K562 (cell line): ENCODE results near the gene CTCFL. TPM values are rescaled to one million over a fixed set of nuclear protein-coding genes. Genes with fewer than 3 reads are reported as not detected.

Source experiments
- ATAC-seq: fragments of 200-7000 bp; cut with Tn5 transposase; 3 replicates; pipeline ENCODE4 v1.9.1; 2020; ENCODE audit warnings: moderate library complexity
- BruUV-seq: library from RNA; stranded (reverse); fragments of 400-500 nt; replicated peaks from 2 replicates; lab custom pipeline; 2021; lab: Mats Ljungman, UMichigan
- CTCF ChIA-PET: fragments of 300-600 bp; formaldehyde crosslinking; extraction: SDS; loops from one replicate; lab custom pipeline; 2021; ENCODE audit warnings: low intra/inter-chr PET ratio; lab: Yijun Ruan, JAX
- POLR2A ChIA-PET: fragments of 300-600, 350-650 bp; sonication (Branson Sonifier 250); formaldehyde crosslinking; extraction: SDS; loops from one replicate; lab custom pipeline; 2021; ENCODE audit warnings: antibody characterized with exemption, inconsistent platforms; lab: Yijun Ruan, JAX
- DNase-seq, 4 experiments: peaks; one replicate each; pipeline versions ENCODE4 v3.0.0 to v3.0.0-alpha.2; 2011 to 2018; ENCODE audit warnings: low spot score in 3 of 4, mixed read lengths in 3 of 4; ENCODE audit errors: extremely low read depth in 1 of 4
- FAIRE-seq: peaks from 2 replicates; lab custom pipeline; 2011; peaks lifted over from hg19 to GRCh38; lab: Jason Lieb, UNC
- H2AFZ ChIP-seq: 2 replicates; pipeline ENCODE4 v1.6.0; 2011; ENCODE audit warnings: low read depth, low read length, control low read depth, inconsistent platforms
- H3K27ac ChIP-seq: fragments of 200-600 bp; 3 replicates; pipeline ENCODE4 v1.8.0; 2011; ENCODE audit warnings: low read depth, mild to moderate bottlenecking, control low read depth, inconsistent platforms, low read length, moderate library complexity, mixed read lengths; ENCODE audit errors: extremely low read depth
- H3K27me3 ChIP-seq, 2 experiments: fragments of 300-600 bp in 1 of 2; 2 replicates in 1 of 2; 3 replicates in 1 of 2; pipeline versions ENCODE4 v1.6.0 to v1.8.0; 2011; ENCODE audit warnings: inconsistent platforms in 2 of 2, low read length in 2 of 2, mild to moderate bottlenecking in 1 of 2, mixed read lengths in 1 of 2, moderate library complexity in 1 of 2; ENCODE audit not compliant: control insufficient read depth in 2 of 2, insufficient read depth in 2 of 2
- H3K36me3 ChIP-seq: fragments of 300-600 bp; 3 replicates; pipeline ENCODE4 v1.8.0; 2011; ENCODE audit warnings: mild to moderate bottlenecking, low read length, inconsistent platforms; ENCODE audit not compliant: control insufficient read depth, insufficient read depth
- H3K4me1 ChIP-seq, 2 experiments: fragments of 200-600 bp in 1 of 2; replicated peaks in 1 of 2; 2 replicates in 1 of 2; 3 replicates in 1 of 2; pipeline versions ENCODE4 v1.5.1 to v1.8.0; 2011; ENCODE audit warnings: inconsistent platforms in 2 of 2, low read length in 2 of 2, mild to moderate bottlenecking in 1 of 2, mixed read lengths in 1 of 2, moderate library complexity in 1 of 2; ENCODE audit not compliant: control insufficient read depth in 2 of 2, insufficient read depth in 2 of 2
- H3K4me2 ChIP-seq: 2 replicates; pipeline ENCODE4 v1.6.1; 2011; ENCODE audit warnings: low read length, control low read depth, inconsistent platforms, mixed read lengths; ENCODE audit not compliant: insufficient read depth
- H3K4me3 ChIP-seq: fragments of 200-600 bp; sonication (generic), shearing (Covaris generic); 2 replicates; pipeline ENCODE4 v1.5.1; 2016; ENCODE audit warnings: control low read depth, inconsistent platforms
- H3K79me2 ChIP-seq: fragments of 200-600 bp; 3 replicates; pipeline ENCODE4 v1.8.0; 2011; ENCODE audit warnings: low read length, inconsistent platforms; ENCODE audit not compliant: control insufficient read depth, insufficient read depth
- H3K9ac ChIP-seq, 2 experiments: 2 replicates each; pipeline versions ENCODE4 v1.6.0 to v1.6.1; 2011; ENCODE audit warnings: low read depth in 2 of 2, low read length in 2 of 2, control low read depth in 1 of 2, inconsistent platforms in 1 of 2, mild to moderate bottlenecking in 1 of 2, mixed read lengths in 1 of 2; ENCODE audit not compliant: insufficient read depth in 1 of 2
- H3K9me1 ChIP-seq: one replicate; pipeline ENCODE4 v1.6.0; 2011; ENCODE audit warnings: inconsistent platforms, mild to moderate bottlenecking, low read length, moderate library complexity; ENCODE audit not compliant: control insufficient read depth, insufficient read depth
- H3K9me3 ChIP-seq: replicated peaks from 2 replicates; pipeline ENCODE4 v1.5.1; 2011; ENCODE audit warnings: low read depth, low read length, inconsistent platforms; ENCODE audit not compliant: control insufficient read depth, insufficient read depth
- H4K20me1 ChIP-seq: replicated peaks from 2 replicates; pipeline ENCODE4 v1.6.1; 2011; ENCODE audit warnings: low read length, inconsistent platforms, mixed read lengths; ENCODE audit not compliant: control insufficient read depth, insufficient read depth
- CREB1 ChIP-seq, 2 experiments: sonication (generic) in 1 of 2; formaldehyde crosslinking in 1 of 2; IDR thresholded peaks; 2 replicates each; pipeline versions ENCODE4 v1.6.1 to v1.8.0; 2012 to 2022; ENCODE audit warnings: inconsistent platforms in 1 of 2, mild to moderate bottlenecking in 1 of 2, missing genetic modification reagents in 1 of 2, moderate library complexity in 1 of 2
- GTF2E2 ChIP-seq: fragments of 200-800 bp; sonication (Bioruptor generic); IDR thresholded peaks from 2 replicates; pipeline ENCODE4 v1.6.1; 2016; ENCODE audit warnings: missing genetic modification characterization, missing compliant biosample characterization
- KAT2B ChIP-seq: IDR thresholded peaks from one replicate; pipeline ENCODE4 v1.6.1; 2012; ENCODE audit warnings: low read depth, mild to moderate bottlenecking, control low read depth, inconsistent platforms, low read length, moderate library complexity
- MCM7 ChIP-seq, 2 experiments: fragments of 450-650 bp; IDR thresholded peaks; 2 replicates each; pipeline ENCODE4 v1.6.1; 2016 to 2018
- PHB2 ChIP-seq: fragments of 450-650 bp; IDR thresholded peaks from 2 replicates; pipeline ENCODE4 v1.6.1; 2017; ENCODE audit warnings: low read depth
- SRSF7 ChIP-seq: fragments of 200-400 bp; formaldehyde crosslinking; optimal IDR thresholded peaks from 2 replicates; pipeline ENCODE3; 2017; ENCODE audit warnings: mild to moderate bottlenecking, low read depth, low read length
- TBP ChIP-seq: optimal IDR thresholded peaks from 2 replicates; pipeline ENCODE3; 2011; ENCODE audit warnings: low read depth, low read length, improper control_type of control experiment
- ZNF253 ChIP-seq: fragments of 250-450 bp; sonication (Bioruptor Pico); conservative IDR thresholded peaks from 2 replicates; pipeline ENCODE4 v1.6.1; 2021; ENCODE audit warnings: mild to moderate bottlenecking
- ZNF583 ChIP-seq: fragments of 250-450 bp; sonication (Bioruptor Pico); IDR thresholded peaks from 2 replicates; pipeline ENCODE4 v1.4.0; 2020
- WGBS: fragments of 100-300 bp; shearing (Covaris generic); methylation state at CpG from one replicate; pipeline ENCODE4 v1.1.6; 2016; ENCODE audit warnings: low coverage, mixed read lengths; ENCODE audit not compliant: insufficient coverage; ENCODE audit errors: missing lambda C conversion rate; 5-methylcytosine and 5-hydroxymethylcytosine counted together
- in situ Hi-C: fragments of 300-500 bp; cut with MboI; formaldehyde crosslinking; loops from 4 replicates; pipeline ENCODE4 v1.15.0; 2018; ENCODE audit warnings: inconsistent platforms, mixed read lengths
- intact Hi-C: fragments of 100-400 bp; cut with micrococcal nuclease; formaldehyde crosslinking; loops from 2 replicates; pipeline ENCODE4 v1.14.2; 2022
- polyA plus RNA-seq, 8 experiments: library from polyadenylated mRNA; depleted of rRNA in 4 of 8; stranded (reverse) in 5 of 8; unstranded in 3 of 8; fragments of >200 nt; fragmentation: Nextera tagmentation in 2 of 8; fragmentation: Illumina TruSeq in 1 of 8; extraction: Ambion mirVana in 2 of 8; extraction: Trizol in 1 of 8; gene quantifications; 2 replicates each; pipeline versions ENCODE4 v1.2.1 to v1.2.3, GENCODE V29; 2011 to 2014; ENCODE audit warnings: inconsistent platforms in 1 of 8, missing spikeins in 1 of 8
- total RNA-seq, 7 experiments: library from RNA; depleted of rRNA in 6 of 7; stranded (reverse); fragments of >200 nt in 6 of 7; fragmentation: Illumina TruSeq in 2 of 7; extraction: Trizol in 2 of 7; gene quantifications; 2 replicates each; pipeline versions ENCODE4 v1.2.1 to v1.2.3, GENCODE V29; 2011 to 2021; ENCODE audit warnings: low replicate concordance in 1 of 7
- TF ChIP-seq, protein P1 (sequence below): fragments of 450-650 bp; conservative IDR thresholded peaks from 2 replicates; pipeline ENCODE4 v1.6.1; 2016; ENCODE audit warnings: missing genetic modification characterization, low read depth, mild to moderate bottlenecking, control low read depth, missing compliant biosample characterization
- TF ChIP-seq, protein P2 (sequence below): fragments of 250-450 bp; sonication (Bioruptor Pico); IDR thresholded peaks from 2 replicates; pipeline ENCODE4 v1.4.0; 2020; ENCODE audit warnings: borderline replicate concordance

Gene CTCFL
- total and polyA plus RNA-seq, 9 of the 15 experiments (the other 6 are each of a cell fraction or from before 2014, with no cell fraction given) = 42.4 to 188 (median 111) TPM

DNA sequence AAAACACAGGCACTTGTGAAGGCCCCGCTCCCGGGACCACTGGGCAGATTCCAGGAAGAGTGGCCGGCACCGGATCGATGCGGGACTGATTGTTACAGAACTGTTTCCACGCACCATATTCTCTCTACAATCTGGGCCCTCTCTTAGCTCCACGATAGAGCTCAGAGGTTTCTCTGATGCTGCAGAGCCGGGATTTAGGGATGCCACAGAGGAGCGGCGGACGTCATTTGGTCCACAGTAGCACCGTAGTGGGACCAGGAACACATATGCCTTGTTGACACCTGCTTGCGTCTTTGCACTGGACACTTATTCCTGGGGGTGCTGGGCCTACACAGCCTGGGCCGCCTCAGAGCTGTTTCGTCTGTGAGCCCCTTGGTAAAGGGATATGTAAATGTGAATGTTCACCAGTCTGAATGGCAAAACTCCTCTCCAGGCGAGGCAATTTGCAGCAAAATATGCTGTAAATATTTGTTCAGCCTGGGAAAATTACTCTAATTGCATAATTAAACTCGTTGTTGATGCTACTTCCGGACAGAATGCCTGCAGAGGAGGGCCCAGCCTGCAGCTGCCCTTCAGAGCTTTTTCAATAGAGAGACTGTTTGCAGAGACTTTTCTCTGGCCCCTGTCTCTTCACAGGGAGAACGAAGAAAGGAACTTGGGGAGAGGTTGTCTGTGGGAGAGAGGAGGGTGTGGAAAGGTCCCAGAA is 45.4 kb upstream of the CTCFL start:
- Histone ChIP-seq H3K4me3 (no peak overlapping the region), H3K9me3 (no peaks in the 10 kb centered on the region), H3K9ac (no peak overlapping the region), H3K4me2 (no peak overlapping the region), H3K9me1 (no peaks in the 10 kb centered on the region), H4K20me1 (no peaks in the 10 kb centered on the region), H3K4me1 (peaks cover 4 to 9% of the 10 kb centered on the region in 2 experiments; a peak in 3 of 5 replicates), H2AFZ (no peak overlapping the region), H3K27me3 (peaks cover 5 to 18% of the 10 kb centered on the region in 2 experiments; a peak in 3 of 5 replicates), H3K79me2 (no peaks in the 10 kb centered on the region), H3K27ac (no peak overlapping the region), H3K36me3 (no peaks in the 10 kb centered on the region)
- ChIA-PET CTCF (no interaction called here), POLR2A (interaction anchor here (0.7 to 1.6 kb wide), 3 partner anchors 10 to 201 kb away, joined by 3 to 8 read pairs (median 3); partner anchors contain the start of gene PCK1)
- DNase-seq = no peak
- 36% methylated on average over 20 of the region's 20 CpGs for whole genome bisulfite sequencing
- in situ Hi-C loops (no loop called here), intact Hi-C loops (no loop called here)
- no peak for ATAC-seq
- no TSS peak for BruUV-seq
- no peak for FAIRE-seq
- no peak for TF ChIP-seq CREB1 (IDR thresholded peaks at IDR 0.05)
- TF ChIP-seq CREB1 (CRISPR knock-in tag; IDR thresholded peaks at IDR 0.05) = no peak
- TF ChIP-seq PHB2 = no peak
- no peak for TF ChIP-seq ZNF253
- TF ChIP-seq, protein P1, sequence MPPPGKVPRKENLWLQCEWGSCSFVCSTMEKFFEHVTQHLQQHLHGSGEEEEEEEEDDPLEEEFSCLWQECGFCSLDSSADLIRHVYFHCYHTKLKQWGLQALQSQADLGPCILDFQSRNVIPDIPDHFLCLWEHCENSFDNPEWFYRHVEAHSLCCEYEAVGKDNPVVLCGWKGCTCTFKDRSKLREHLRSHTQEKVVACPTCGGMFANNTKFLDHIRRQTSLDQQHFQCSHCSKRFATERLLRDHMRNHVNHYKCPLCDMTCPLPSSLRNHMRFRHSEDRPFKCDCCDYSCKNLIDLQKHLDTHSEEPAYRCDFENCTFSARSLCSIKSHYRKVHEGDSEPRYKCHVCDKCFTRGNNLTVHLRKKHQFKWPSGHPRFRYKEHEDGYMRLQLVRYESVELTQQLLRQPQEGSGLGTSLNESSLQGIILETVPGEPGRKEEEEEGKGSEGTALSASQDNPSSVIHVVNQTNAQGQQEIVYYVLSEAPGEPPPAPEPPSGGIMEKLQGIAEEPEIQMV (tag) = no peak
- TF ChIP-seq KAT2B = no peak
- no peak for TF ChIP-seq MCM7 (IDR thresholded peaks at IDR 0.05)
- no peak for TF ChIP-seq SRSF7
- TF ChIP-seq, protein P2, sequence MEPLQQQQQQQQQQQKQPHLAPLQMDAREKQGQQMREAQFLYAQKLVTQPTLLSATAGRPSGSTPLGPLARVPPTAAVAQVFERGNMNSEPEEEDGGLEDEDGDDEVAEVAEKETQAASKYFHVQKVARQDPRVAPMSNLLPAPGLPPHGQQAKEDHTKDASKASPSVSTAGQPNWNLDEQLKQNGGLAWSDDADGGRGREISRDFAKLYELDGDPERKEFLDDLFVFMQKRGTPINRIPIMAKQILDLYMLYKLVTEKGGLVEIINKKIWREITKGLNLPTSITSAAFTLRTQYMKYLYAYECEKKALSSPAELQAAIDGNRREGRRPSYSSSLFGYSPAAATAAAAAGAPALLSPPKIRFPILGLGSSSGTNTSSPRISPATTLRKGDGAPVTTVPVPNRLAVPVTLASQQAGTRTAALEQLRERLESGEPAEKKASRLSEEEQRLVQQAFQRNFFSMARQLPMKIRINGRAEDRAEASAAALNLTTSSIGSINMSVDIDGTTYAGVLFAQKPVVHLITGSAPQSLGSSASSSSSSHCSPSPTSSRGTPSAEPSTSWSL = no peak
- TF ChIP-seq GTF2E2 = no peak
- TF ChIP-seq TBP = no peak
- TF ChIP-seq ZNF583 = no peak
